GM12892 (cell line): Measurements from ENCODE around the gene CDKN1A.

Experiments
- POLR2A ChIP-seq: IDR thresholded peaks from 2 replicates; pipeline ENCODE4 v1.6.1; 2011; ENCODE audit warnings: low read depth, low read length, control low read depth
- POLR2AphosphoS5 ChIP-seq: IDR thresholded peaks from 2 replicates; pipeline ENCODE4 v1.6.1; 2011; ENCODE audit warnings: low read depth, low read length, control low read depth

DNA sequence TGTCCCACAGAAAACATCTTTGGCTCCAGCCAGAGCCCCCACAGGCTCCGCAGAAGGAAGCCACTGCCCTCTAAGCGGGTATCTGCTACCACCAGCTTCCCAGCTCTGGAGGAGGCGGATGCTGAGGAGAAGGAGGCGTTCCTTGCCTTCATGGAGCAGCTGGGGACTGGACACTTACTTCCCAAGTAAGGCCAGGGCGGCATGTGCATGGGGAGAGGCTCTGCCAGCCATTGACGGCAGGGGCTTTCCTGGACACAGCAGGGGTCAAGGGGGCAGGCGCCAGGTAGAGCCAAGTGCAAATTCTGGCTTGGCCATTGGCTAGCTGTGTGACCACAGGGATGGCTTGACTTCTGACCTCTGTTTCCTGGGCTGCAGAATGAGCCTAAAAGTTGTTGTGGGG, 37.0 kb downstream of the CDKN1A start:
- TF ChIP-seq POLR2AphosphoS5: no peak
- TF ChIP-seq POLR2A: no peak
